Cardiac muscle cell (in vitro differentiated cells and primary cell): ENCODE results near the gene BAZ2A. TPM values are rescaled to one million over a fixed set of nuclear protein-coding genes. Genes with fewer than 3 reads are reported as not detected.

ENCODE experiments used
- DNase-seq, 2 donors: peaks; one replicate each; pipeline versions ENCODE4 v3.0.0 to v3.0.0-alpha.2; 2010 to 2017; ENCODE audit warnings: low read depth in 1 of 2, low spot score in 1 of 2
- H3K27ac ChIP-seq: fragments of 200-600 bp; sonication (generic); 2 replicates; pipeline ENCODE4 v1.5.1; 2016
- H3K27me3 ChIP-seq: fragments of 200-600 bp; sonication (generic); 2 replicates; pipeline ENCODE4 v1.6.0; 2016; ENCODE audit warnings: control low read depth
- H3K36me3 ChIP-seq: fragments of 200-600 bp; sonication (generic); 2 replicates; pipeline ENCODE4 v1.5.1; 2016; ENCODE audit warnings: control low read depth
- H3K4me1 ChIP-seq: fragments of 200-600 bp; sonication (generic); 2 replicates; pipeline ENCODE4 v1.8.1; 2017; ENCODE audit warnings: low read depth, mild to moderate bottlenecking, mixed run types
- H3K4me3 ChIP-seq: fragments of 200-600 bp; sonication (generic); 2 replicates; pipeline ENCODE4 v1.5.1; 2016; ENCODE audit warnings: mild to moderate bottlenecking
- H3K9me3 ChIP-seq: fragments of 200-600 bp; sonication (generic); 2 replicates; pipeline ENCODE4 v1.5.1; 2017; ENCODE audit warnings: low read depth, mild to moderate bottlenecking, control low read depth
- polyA plus RNA-seq: library from polyadenylated mRNA; unstranded; fragments of >200 nt; fragmentation: Nextera tagmentation; extraction: Ambion mirVana; gene quantifications from 2 replicates; pipeline ENCODE4 v1.2.1, GENCODE V29; 2016
- total RNA-seq: library from RNA; depleted of rRNA; stranded (reverse); fragments of >200 nt; gene quantifications from 2 replicates; pipeline ENCODE4 v1.2.3, GENCODE V29; 2016
- TF ChIP-seq, protein P1 (sequence below): IDR thresholded peaks from 2 replicates; pipeline ENCODE4 v1.5.1; 2012; ENCODE audit warnings: low read depth, mild to moderate bottlenecking, low read length

Gene BAZ2A
- total and polyA plus RNA-seq, 2 experiments from 2014 or later, result 65.0 to 153 TPM

- TF ChIP-seq, protein P1, sequence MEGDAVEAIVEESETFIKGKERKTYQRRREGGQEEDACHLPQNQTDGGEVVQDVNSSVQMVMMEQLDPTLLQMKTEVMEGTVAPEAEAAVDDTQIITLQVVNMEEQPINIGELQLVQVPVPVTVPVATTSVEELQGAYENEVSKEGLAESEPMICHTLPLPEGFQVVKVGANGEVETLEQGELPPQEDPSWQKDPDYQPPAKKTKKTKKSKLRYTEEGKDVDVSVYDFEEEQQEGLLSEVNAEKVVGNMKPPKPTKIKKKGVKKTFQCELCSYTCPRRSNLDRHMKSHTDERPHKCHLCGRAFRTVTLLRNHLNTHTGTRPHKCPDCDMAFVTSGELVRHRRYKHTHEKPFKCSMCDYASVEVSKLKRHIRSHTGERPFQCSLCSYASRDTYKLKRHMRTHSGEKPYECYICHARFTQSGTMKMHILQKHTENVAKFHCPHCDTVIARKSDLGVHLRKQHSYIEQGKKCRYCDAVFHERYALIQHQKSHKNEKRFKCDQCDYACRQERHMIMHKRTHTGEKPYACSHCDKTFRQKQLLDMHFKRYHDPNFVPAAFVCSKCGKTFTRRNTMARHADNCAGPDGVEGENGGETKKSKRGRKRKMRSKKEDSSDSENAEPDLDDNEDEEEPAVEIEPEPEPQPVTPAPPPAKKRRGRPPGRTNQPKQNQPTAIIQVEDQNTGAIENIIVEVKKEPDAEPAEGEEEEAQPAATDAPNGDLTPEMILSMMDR, result no peak
Measured at GRCh38 chr12:56591961-56592360, 38.2 kb downstream of the BAZ2A start.

DNA sequence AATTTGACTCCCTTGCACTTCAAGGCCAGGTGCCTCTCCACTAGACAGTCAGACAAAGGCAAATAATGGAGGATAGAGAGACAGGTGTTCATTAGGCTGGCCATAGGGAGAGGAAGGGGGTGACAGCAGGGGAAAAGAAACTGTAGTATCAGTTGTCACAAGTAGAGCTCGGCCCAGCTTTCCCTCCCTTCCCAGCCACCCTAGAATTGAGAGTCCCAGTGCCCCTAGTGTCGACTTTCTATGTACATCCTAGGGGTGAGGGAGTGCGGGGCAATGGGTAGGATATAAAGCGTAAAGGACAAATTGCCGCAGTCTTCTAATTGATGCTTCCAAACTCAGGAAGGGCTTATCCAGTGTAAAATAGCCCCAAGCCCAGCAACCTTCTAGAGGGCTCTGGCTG, 39.0 kb downstream of the BAZ2A start:
- H3K36me3 ChIP-seq, result peaks cover 18% of the 10 kb centered on the region

More at GRCh38 chr12:56591961-56592360, 38.2 kb downstream of the BAZ2A start:
- H3K4me1 ChIP-seq, result peaks cover 23% of the 10 kb centered on the region
- H3K9me3 ChIP-seq, result no peaks in the 10 kb centered on the region
- H3K27ac ChIP-seq, result peak overlapping the region; percentile 15
- H3K36me3 ChIP-seq, result peaks cover 15% of the 10 kb centered on the region
- H3K27me3 ChIP-seq, result no peaks in the 10 kb centered on the region
- no peak for DNase-seq
- no peak overlapping the region for H3K4me3 ChIP-seq

DNA sequence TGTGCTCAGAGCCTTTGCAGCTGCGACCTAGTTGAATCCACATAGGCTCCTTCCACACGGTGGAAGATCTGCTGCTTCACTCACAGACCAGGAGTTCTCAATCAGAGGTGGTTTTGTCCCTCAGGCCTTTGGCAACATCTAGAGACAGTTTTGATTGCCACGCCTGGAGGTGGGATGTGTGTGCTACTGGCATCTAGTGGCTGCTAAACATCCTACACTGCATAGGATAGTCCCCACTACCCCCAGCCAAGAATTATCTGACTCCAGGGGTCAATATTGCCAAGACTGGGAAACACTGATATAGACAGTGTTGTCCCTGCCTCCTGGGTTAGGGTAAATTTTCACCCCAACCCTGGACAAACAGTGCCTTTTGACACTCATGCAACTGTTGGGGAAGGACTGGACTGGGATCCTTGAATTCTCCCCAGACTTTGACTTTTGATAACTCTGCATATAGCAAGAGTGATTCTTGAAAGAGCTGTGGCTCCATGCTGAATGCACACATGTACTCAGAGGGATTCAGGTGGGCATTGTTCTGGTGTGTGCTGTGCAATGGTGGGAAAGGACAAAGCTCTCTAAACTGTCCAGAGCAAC, 39.8 kb downstream of the BAZ2A start:
- peaks cover 20% of the 10 kb centered on the region for H3K4me1 ChIP-seq
- TF ChIP-seq, protein P1, result peak; percentile 55
- no peaks in the 10 kb centered on the region for H3K9me3 ChIP-seq
- peaks cover 18% of the 10 kb centered on the region for H3K36me3 ChIP-seq
- peak; percentile 12 to 37 for DNase-seq
- H3K27ac ChIP-seq, result no peak overlapping the region
- H3K4me3 ChIP-seq, result no peak overlapping the region
- H3K27me3 ChIP-seq, result no peaks in the 10 kb centered on the region

More for the DNA sequence above, 39.0 kb downstream of the BAZ2A start:
- H3K4me3 ChIP-seq, result no peak overlapping the region
- DNase-seq, result no peak
- peaks cover 20% of the 10 kb centered on the region for H3K4me1 ChIP-seq
- no peak overlapping the region for H3K27ac ChIP-seq
- no peaks in the 10 kb centered on the region for H3K27me3 ChIP-seq
- no peaks in the 10 kb centered on the region for H3K9me3 ChIP-seq
- TF ChIP-seq, protein P1, result no peak

DNA sequence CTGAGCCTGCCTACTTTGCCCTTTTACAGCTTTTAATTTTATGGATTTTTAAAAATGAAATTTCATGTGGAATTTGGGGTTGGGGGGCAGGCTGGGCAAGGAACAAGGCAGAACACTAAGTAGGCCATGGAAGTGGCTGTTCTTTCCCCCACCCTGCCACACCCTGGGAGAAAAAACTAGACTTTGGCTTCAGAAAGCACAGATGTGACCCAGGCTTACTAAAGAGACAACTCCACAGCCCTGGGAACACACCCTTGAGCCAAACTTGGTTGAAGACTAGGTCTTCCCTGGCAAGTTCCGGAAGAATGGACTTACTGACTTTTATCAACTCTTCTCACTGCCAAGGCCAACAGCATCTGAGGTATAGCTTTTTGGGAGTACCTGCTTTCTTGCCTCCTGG, 40.3 kb downstream of the BAZ2A start:
- no peak overlapping the region for H3K4me3 ChIP-seq
- DNase-seq, result no peak
- H3K4me1 ChIP-seq, result peaks cover 16% of the 10 kb centered on the region
- no peak overlapping the region for H3K27ac ChIP-seq
- H3K27me3 ChIP-seq, result no peaks in the 10 kb centered on the region
- TF ChIP-seq, protein P1, result no peak
- peaks cover 18% of the 10 kb centered on the region for H3K36me3 ChIP-seq
- H3K9me3 ChIP-seq, result no peaks in the 10 kb centered on the region

DNA sequence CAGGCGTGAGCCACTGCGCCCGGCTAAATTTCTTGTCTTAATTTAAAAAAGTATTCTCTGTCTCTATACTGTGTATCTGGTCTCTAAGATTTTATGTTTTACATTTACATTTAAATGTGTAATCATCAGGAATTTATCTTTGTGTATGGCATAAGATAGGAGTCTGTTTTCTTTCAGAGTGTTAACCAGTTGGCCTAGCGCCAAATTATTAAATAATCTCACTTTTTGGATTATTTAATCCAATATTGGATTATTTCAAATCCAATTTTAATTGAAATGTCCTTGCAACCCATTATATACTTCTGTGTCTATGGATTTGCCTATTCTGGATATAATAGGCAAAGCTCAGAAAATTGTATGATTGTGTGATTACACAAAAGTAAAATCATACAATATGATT, 45.0 kb downstream of the BAZ2A start:
- Histone ChIP-seq H3K4me3 (no peak overlapping the region), H3K27me3 (no peaks in the 10 kb centered on the region), H3K9me3 (no peaks in the 10 kb centered on the region), H3K4me1 (no peaks in the 10 kb centered on the region), H3K27ac (no peak overlapping the region), H3K36me3 (peaks cover 28% of the 10 kb centered on the region)
- DNase-seq, result no peak
- TF ChIP-seq, protein P1, result no peak
